NOMO-1 treated with DMSO at 0.1 percent for 48 hours (cell line): ENCODE measurements around the gene DPP7.
"Not testable (repeated sequence)": the region's sequence is repeated elsewhere in the genome, so short reads cannot be mapped to it uniquely, and the experiment has no call there.

Experiments used
- DNase-seq: peaks from one replicate; lab custom pipeline; 2025; ENCODE audit not compliant: unreplicated experiment; lab: John Stamatoyannopoulos, UW

The DPP7 gene

DNA sequence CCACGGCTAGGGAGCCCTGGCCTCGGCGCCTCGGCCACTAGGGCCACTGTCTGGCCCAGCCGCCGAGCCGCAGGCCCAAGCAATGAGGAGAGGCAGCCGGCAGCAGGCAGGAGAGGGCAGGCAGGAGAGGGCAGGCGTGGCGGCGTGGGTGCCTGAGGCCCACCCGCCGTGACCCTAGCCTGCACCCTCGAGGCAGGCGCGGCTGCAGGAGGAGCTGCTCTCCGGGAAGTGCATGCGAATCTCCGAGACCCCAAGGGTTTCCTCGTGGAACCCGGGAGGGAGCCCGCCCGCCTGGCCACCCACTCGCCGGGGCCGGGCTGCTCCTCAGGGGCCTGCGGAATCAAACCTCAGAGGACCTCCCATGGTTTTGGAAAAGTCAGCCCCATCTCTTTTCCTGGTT, 33.7 kb upstream of the DPP7 start:
- DNase-seq, result no peak

DNA sequence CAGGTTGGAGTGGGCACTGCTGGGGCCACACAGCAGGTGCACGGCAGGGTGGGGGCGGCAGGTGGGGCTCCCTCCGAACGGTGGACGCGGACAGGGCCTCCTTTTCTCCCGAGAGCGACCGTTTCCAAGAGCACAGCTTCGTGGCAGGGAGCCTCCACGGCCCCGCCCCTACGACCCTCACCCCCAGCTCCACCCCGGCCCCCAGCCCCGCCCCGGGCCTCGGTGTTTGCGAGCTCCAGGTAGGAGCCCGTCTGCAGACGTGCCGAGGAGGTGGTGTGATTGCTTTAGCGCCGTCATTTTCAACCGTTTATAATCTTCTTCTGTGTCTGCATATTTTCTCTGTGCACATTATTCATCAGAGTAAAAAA, 33.2 kb upstream of the DPP7 start:
- DNase-seq, result no peak

DNA sequence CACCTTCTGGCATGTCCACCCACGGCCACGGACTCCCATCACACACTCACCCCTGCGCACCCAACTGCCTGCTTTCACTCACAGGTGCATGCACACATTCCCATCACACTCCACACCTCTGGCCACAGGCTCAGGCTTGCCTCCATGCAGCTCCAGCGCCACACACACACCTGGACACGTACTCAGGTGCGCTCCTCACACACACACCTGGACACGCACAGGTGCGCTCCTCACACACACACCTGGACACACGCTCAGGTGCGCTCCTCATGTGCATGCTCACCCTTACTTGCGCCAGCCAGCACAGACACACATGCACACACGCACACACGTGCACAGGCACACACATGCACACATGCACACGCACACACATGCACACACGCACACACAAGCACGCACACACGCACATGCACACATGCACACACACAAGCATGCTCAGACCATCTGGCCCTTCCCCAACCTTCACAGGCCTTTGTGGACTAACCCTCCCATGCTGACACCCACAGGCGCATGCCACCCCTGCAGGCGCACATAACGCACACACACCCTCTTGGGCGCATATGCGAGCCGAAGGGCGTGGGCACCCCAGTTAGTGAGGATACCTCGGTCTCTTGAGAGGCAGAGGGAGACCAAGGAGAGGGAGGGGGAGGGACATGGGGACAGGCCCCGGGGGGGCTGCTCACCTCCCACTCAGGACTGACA, 32.7 kb upstream of the DPP7 start:
- DNase-seq, result no peak

DNA sequence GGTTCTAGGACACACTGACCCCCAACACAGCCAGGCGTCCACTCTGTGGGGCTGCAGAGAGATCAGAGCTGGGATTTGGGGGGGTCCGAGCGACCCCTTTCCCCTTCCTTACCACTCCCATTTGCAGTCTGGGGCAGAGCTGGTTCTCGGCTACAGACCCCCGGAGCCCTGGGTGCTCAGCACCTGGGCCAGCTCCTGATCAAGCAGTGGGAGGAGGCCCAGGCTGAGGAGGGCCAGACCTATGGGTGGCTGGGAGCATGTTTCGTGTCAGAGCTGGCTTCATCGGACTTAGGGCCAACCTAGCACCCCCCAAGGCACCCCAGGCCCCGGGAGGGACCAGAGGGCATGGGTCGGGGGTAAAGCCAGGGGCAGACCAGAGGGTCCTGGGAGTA, 32.0 kb upstream of the DPP7 start:
- DNase-seq, result no peak

DNA sequence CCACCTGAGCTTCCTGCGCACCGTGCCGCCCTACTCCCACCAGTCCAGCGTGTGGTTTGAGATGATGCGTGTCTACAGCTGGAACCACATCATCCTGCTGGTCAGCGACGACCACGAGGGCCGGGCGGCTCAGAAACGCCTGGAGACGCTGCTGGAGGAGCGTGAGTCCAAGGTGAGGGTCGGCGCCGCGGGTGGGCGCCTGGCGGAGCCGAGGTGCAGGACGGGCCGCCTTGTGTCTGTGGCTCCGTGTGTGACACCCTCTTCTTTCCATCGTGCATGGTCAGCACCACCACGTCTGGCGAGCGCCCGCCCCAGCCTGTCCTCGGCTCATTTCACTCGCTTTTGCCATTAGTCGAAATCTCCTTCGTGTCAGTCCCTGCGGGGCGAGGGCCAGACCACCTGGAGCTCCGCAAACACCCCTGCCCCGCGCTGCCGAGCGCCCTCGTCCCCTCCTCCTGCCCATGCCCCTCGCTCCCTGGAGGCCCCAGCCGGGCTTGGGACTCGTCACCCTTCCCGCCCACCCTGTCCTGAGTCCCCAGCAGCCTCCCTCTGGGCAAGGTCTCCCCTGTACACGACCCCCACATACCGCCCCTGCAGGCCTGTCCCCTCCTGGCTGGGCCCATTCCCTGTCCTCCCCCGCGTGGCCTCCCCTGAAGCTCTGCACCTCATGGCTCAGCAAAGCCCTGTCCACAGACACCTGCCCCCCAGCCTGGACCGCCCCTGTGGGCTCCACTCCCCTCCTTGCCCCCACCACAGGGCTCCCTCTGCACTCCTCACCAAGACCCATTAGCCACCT, 31.4 kb upstream of the DPP7 start:
- no peak for DNase-seq

DNA sequence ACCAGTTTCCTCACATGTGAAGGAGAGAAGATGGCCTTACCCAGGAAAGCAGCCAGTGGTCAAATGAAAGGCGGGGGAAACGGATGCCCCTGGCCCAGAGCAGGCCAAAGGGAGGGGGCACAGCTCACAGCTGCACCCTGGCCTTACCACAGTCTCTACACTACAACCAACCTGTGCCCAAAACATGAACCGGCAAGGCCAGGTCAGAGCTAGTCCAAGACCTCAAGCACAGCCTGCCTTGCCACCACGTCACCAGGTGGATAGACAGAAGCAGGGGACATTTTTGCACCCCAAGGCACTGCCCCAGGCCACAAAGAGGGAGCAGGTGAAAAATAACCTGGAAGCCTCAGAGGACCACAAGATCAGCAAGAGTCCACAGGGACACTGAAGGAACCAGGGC, 28.9 kb upstream of the DPP7 start:
- no peak for DNase-seq

DNA sequence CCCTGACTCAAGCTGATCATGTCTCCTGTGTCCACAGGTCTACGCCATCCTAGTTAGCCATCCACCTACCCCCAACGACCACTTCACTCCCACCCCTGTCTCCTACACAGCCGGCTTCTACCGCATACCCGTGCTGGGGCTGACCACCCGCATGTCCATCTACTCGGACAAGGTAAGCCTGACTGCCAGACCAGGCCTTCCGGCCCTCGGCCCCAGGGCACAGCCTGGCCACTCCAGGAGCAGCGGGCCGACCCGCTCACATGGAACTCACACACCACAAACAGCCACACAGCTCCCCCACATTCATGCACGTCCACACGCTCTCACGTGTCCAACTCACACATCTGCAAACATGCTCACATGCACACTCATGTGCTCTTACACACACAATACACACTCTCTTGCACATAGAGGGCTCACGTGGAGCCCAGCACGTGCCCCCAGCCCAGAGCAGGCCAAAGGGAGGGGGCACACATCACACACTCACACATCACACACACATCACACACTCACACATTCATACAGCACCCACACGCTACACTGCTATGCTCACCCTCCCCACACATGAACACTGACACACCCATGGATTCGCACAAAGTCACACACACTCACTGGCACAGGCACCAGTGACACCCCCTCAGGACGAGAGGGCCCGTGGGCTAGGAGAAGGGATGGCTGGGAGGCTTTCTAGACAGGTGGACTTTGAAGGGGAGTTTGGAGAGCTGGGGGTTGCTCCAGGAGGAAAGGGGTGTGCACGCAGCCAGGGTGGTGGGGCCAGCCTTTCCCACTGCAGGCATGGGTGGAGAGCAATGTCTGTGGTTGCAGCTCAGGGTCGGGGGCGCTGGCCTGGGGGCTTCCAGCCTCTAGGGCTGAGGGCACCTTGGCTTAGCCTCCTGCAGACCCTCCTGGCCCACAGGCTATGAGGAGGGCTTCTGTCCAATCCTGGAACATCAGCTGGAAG, 27.7 kb upstream of the DPP7 start:
- no peak for DNase-seq

DNA sequence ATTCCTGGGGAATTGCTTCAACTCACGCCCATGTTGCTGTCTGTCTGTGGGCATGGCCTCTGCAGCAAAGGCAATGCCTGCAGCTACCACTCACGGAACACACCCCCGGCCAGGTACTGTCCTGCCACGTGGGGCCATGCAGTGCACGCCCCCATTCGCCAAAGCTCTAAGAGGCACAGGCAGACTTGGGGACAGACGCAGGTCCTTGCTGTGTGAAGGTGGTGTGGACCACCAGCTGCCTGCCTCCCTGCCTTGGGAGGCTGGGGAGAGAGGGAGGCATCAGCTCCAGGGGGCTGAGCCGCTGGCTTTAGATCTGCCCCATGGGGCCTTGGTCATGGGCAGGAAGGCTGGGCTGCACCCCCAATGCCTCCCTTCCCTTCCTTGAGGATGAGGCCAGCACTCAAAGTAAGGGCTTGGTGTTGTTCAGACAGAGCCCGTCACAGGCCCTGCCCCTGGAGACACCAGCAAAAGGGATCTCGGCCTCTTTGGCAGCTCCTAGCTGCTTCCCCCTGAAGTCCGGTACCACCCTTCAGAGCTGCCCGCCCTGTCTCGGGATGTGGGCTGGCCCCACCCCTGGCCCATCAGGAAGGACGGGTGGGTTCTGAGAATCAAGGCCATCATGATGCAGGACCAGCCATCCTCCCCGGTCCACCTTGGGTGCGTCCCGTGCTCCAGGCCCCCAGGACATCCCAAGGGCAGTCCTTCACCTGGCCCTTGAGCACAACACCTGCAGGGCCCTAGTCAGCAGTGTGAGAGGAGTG, 26.7 kb upstream of the DPP7 start:
- no peak for DNase-seq

DNA sequence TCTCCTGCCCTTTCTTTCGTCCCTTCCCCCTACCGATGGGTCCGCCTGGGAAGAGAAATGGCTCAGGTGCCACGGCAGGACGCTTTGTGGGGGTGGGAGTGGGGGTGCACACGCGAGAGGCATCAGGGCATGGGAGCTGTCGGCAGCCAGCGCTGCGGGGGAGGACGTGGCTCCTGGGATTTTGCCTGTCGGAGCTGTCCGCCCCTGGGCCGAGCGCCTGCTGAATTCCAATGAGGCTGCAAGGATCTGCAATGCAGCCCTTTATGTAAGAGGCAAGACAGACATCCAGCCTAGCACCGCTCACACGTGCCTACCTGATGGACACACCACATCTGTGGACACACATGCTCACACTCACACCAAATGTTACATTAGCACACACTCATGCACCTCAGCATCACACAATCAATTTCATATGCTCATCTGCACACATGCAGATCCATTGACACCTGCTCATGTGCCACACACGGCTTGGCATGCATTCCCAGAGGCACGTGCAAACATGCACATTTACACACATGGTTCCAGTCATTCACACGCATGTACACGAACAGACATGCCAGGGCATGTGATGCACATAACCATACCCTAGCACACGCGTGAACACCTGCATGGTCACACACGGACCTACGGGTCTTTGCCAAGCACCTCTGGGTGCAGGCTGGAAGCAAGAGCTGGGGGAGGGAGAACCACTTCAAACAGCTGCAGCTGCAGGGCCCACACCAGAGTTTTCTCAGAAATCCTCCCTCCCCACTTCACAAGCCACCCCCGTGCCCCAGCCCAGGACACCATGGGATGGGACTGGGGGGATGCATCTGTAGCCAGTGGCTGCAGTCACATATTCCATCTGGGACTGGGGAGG, 25.8 kb upstream of the DPP7 start:
- DNase-seq, result no peak

DNA sequence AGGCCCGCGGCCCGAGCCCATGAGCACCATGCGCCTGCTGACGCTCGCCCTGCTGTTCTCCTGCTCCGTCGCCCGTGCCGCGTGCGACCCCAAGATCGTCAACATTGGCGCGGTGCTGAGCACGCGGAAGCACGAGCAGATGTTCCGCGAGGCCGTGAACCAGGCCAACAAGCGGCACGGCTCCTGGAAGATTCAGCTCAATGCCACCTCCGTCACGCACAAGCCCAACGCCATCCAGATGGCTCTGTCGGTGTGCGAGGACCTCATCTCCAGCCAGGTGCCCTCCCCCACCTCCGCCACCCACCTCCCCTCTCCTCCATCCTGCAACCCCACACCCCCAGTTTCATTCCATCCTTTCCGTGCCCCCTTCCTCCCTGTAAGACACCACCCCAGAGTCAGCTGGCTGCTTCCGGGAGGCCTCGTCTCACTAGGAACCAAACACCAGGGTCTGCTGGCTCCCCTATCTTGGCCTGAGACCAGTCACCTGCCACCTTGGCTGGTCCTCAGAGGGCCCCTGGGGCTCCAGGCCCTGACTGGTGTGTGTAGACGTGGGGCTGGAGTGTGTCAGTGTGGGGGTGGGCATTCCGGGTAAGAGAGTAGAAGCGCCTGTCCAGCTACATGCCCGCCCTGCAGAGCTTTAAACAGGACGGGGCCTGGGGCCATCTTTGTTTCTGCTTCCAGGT, 25.1 kb upstream of the DPP7 start:
- DNase-seq, result no peak

DNA sequence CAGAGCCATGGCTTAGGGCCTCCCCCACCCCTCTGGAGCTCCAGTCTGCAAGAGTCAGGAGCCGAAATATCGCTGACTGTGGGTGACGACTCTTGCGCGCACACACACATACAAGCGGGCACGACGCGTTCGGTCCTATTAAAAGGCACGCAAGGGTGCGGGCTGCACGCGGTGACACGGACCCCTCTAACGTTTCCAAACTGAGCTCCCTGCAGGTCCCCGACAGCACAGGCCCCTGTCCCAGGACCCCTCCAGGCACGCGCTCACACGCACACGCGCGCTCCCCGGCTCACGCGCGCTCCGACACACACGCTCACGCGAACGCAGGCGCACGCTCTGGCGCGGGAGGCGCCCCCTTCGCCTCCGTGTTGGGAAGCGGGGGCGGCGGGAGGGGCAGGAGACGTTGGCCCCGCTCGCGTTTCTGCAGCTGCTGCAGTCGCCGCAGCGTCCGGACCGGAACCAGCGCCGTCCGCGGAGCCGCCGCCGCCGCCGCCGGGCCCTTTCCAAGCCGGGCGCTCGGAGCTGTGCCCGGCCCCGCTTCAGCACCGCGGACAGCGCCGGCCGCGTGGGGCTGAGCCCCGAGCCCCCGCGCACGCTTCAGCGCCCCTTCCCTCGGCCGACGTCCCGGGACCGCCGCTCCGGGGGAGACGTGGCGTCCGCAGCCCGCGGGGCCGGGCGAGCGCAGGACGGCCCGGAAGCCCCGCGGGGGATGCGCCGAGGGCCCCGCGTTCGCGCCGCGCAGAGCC, 24.4 kb upstream of the DPP7 start, which contains the start of gene GRIN1:
TSS of gene GRIN1 (plus strand) at position 433 of the 746 bp plus-strand sequence. CDS start 333 bp downstream, outside the sequence.
- DNase-seq, result no peak

DNA sequence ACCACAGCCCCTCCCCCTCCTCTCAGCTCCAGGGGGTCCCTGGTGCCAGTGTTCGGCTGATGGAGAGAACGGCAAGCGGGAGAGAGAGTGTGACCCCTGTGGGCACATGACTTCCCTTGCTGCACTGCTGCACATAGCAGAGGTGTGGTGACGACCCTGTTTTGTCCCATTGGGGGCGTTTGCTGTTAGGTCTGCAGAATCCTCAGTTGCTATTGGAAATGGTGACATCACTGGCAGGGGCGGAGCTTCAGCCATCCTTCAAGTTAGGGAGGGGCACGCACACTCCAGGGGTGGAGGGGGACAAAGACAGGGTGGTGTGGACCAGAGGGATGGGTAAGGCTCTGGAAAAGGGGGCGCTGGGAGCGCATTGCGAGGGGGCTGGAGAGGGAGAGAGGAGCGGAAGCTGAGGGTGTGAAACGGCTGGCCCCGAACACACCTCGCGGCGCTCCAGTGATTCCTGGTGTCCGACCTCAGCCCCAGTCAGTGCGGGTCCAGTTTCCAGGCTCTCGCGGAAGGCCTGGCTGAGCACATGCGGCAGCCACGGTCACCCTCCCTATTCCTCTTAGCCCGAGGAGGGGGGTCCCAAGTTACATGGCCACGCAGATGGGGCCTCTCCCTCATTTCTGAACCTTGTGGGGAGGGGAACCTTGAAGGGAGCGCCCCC, 23.7 kb upstream of the DPP7 start:
- no peak for DNase-seq

DNA sequence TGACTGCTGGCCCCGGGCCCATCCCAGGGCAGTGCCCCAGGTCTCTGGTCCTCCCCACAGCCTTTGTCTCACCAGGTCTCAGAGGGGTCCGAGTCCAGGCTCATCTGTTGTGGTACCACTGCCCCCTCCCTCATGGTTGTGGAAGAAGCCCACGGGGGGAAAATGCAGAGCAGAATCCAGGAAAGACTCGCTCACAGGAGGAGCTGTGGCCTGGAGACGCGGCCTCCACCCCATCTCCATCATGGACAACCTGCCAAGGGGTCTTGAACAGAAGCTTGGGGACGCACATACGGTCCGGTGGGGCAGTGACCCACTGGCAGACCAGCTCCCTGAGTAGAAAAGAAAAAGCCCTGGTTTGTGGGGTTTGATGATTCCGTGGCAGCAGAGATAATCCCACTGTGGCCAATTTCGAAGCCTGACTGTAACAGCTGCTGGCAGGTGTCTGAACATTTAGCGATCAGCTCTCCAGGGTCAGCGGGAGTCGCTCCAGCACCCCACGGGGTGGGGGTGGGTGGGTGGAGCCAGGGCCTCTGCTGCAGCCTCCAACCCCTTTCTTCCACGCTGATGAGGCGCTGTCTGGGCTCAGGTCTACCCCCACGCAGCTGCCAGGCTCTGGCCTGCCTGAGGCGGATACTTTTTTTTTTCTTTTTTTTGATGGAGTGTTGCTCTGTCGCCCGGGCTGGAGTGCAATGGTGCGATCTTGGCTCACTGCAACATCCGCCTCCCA, 22.5 kb upstream of the DPP7 start:
- no peak for DNase-seq

DNA sequence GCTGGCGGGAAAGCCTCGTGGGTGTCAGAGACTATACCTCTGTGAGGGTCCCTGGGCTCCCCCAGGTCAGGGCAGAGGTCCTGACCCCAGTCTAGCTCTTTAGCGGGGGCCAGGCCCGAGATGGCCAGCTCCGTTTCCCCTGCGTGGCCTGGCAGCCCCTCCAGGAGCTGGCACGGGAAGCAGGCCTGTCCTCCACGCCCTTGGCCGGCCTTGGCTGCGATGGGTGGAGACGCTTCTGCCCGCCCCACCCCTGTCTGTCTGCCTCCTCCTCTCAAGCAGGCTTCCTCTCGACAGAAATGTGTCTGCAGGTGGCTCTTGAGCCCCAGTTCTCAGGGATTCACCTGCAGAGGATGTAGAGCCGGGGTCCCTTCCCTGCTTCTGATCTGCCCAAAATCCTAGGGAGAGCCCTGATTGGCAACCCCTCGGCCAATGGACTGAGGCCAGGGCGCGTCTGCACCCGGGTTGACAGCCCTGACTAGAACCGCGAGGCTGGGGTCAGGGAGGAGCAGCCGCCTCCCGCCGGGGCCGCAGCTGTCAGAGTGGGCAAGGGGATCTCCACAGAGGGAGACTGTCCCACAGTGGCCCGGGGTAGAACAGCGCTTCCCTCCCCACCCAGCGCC, 21.8 kb upstream of the DPP7 start:
- DNase-seq, result no peak

DNA sequence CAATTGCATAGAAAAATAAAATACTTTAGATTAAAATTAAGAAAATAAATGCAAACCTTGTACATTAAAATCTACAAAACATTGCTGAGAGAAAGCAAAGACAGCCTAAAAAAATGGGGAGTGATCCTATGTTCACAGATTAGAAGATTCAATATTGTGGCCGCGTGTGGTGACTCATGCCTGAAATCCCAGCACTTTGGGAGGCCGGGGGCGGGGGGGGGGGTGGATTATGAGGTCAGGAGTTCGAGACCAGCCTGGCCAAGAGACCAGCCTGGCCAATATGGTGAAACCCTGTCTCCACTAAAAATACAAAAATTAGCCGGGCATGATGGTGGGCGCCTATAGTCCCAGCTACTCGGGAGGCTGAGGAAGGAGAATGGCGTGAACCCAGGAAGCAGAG, 20.6 kb upstream of the DPP7 start:
- not testable (repeated sequence) for DNase-seq

DNA sequence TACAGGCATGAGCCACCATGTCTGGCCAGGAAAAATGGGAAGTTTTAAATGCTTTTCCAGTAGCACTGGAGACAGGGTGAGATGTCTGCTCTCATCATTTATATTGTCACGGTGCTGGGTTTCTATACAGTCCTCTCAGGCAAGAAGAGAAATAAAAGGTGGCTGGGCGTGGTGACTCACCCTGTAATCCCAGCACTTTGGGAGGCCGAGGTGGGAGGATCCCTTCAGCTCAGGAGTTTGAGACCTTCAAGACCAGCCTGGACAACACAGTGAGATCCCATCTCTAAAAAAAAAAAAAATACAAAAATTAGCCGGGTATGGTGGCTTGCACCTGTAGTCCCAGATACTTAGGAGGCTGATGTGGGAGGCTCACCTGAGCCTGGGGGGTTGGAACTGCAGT, 19.7 kb upstream of the DPP7 start:
- DNase-seq, result no peak

DNA sequence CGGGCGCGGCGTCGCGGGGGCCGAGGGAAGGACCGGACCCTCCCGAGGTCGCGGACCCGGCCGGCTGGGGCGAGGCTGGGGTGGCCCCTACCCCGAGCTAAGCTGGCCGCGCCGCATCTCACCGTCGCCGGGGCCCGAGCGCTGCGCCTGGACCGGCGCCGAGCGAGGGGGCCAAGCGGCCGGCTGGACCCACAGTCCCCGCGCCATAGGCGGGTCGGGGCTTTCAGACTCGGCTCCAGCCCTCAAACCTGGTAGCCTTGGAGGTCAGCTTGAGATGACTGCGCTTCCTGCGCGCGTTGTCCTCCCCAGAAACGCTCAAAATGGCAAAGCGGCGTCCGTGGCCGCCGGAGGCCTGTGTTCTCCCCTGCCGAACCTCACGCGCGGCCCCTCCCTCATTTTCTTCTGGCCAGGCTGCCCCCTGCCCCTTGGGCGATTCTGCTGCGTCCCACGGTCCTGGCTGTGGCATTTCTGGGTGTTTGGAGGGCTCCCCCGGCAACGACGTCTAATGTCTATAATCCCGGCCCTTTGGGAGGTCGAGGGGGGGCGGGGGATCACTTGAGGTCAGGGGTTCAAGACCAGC, 15.7 kb upstream of the DPP7 start:
- no peak for DNase-seq
